Measurements from ENCODE around the gene IL36B. TPM values are rescaled to one million over a fixed set of nuclear protein-coding genes. Genes with fewer than 3 reads are reported as not detected.

IL36B gene
- total RNA-seq, 1 experiment from 2014 or later = not detected

- H3K4me1 Mint-ChIP-seq (ENCODE audit: low read depth, unreplicated experiment) = peaks cover 52% of the 10 kb centered on the region
- TF ChIP-seq CTCF (IDR thresholded peaks at IDR 0.05; ENCODE audit: unreplicated experiment) = no peak
- intact Hi-C loops (cut with micrococcal nuclease; ENCODE audit: unreplicated experiment) = loop anchor here (2.0 kb wide), 1 partner anchor 35 kb away; no protein-coding TSS in a partner anchor
- peaks cover 21% of the 10 kb centered on the region for H3K36me3 Mint-ChIP-seq (ENCODE audit: insufficient read depth, unreplicated experiment)
- no TSS peak for BruUV-seq (replicated peaks)
- CTCF ChIA-PET = interaction anchor here (0.9 to 1.7 kb wide), 9 partner anchors 36 to 163 kb away, joined by 3 to 11 read pairs (median 3); no protein-coding TSS in a partner anchor
- H3K27me3 Mint-ChIP-seq (ENCODE audit: unreplicated experiment) = no peaks in the 10 kb centered on the region
- H3K9me3 Mint-ChIP-seq (ENCODE audit: low read depth, unreplicated experiment) = no peaks in the 10 kb centered on the region
- peak; percentile 53 for DNase-seq
- H3K27ac Mint-ChIP-seq (ENCODE audit: unreplicated experiment) = peak overlapping the region; percentile 95
- H3K4me3 Mint-ChIP-seq (ENCODE audit: low read depth, unreplicated experiment) = peak overlapping the region; percentile 2
These were observed 25.3 kb upstream of the IL36B start for GRCh38 chr2:113077921-113078320.

GRCh38 chr2:113076954-113077669, 24.4 kb upstream of the IL36B start:
- no peak for TF ChIP-seq CTCF (IDR thresholded peaks at IDR 0.05; ENCODE audit: unreplicated experiment)
- intact Hi-C loops (cut with micrococcal nuclease; ENCODE audit: unreplicated experiment) = no loop called here
- peaks cover 53% of the 10 kb centered on the region for H3K4me1 Mint-ChIP-seq (ENCODE audit: low read depth, unreplicated experiment)
- peak overlapping the region; percentile 95 for H3K27ac Mint-ChIP-seq (ENCODE audit: unreplicated experiment)
- H3K27me3 Mint-ChIP-seq (ENCODE audit: unreplicated experiment) = no peaks in the 10 kb centered on the region
- DNase-seq = no peak
- CTCF ChIA-PET = interaction anchor here (0.6 to 1.7 kb wide), 7 partner anchors 41 to 178 kb away, joined by 3 to 11 read pairs (median 3); no protein-coding TSS in a partner anchor
- no peak overlapping the region for H3K4me3 Mint-ChIP-seq (ENCODE audit: low read depth, unreplicated experiment)
- BruUV-seq (replicated peaks) = no TSS peak
- H3K9me3 Mint-ChIP-seq (ENCODE audit: low read depth, unreplicated experiment) = no peaks in the 10 kb centered on the region
- peaks cover 21% of the 10 kb centered on the region for H3K36me3 Mint-ChIP-seq (ENCODE audit: insufficient read depth, unreplicated experiment)

GRCh38 chr2:113075600-113075999, 22.9 kb upstream of the IL36B start:
- Mint-ChIP-seq H3K27me3 (ENCODE audit: unreplicated experiment) (no peaks in the 10 kb centered on the region), H3K4me1 (ENCODE audit: low read depth, unreplicated experiment) (peaks cover 50% of the 10 kb centered on the region), H3K27ac (ENCODE audit: unreplicated experiment) (no peak overlapping the region), H3K4me3 (ENCODE audit: low read depth, unreplicated experiment) (no peak overlapping the region), H3K9me3 (ENCODE audit: low read depth, unreplicated experiment) (no peaks in the 10 kb centered on the region), H3K36me3 (ENCODE audit: insufficient read depth, unreplicated experiment) (peaks cover 20% of the 10 kb centered on the region)
- no peak for TF ChIP-seq CTCF (IDR thresholded peaks at IDR 0.05; ENCODE audit: unreplicated experiment)
- CTCF ChIA-PET = no interaction called here
- no TSS peak for BruUV-seq (replicated peaks)
- intact Hi-C loops (cut with micrococcal nuclease; ENCODE audit: unreplicated experiment) = no loop called here
- no peak for DNase-seq

GRCh38 chr2:113075030-113075429, 22.4 kb upstream of the IL36B start:
- intact Hi-C loops (cut with micrococcal nuclease; ENCODE audit: unreplicated experiment) = no loop called here
- CTCF ChIA-PET = no interaction called here
- peaks cover 48% of the 10 kb centered on the region for H3K4me1 Mint-ChIP-seq (ENCODE audit: low read depth, unreplicated experiment)
- no peaks in the 10 kb centered on the region for H3K9me3 Mint-ChIP-seq (ENCODE audit: low read depth, unreplicated experiment)
- BruUV-seq (replicated peaks) = no TSS peak
- no peaks in the 10 kb centered on the region for H3K27me3 Mint-ChIP-seq (ENCODE audit: unreplicated experiment)
- peaks cover 14% of the 10 kb centered on the region for H3K36me3 Mint-ChIP-seq (ENCODE audit: insufficient read depth, unreplicated experiment)
- no peak overlapping the region for H3K4me3 Mint-ChIP-seq (ENCODE audit: low read depth, unreplicated experiment)
- no peak overlapping the region for H3K27ac Mint-ChIP-seq (ENCODE audit: unreplicated experiment)
- no peak for DNase-seq
- TF ChIP-seq CTCF (IDR thresholded peaks at IDR 0.05; ENCODE audit: unreplicated experiment) = no peak
